Sciatic nerve (tissue), 2 donors: Measurements from ENCODE around the gene KLHL22. TPM values are rescaled to one million over a fixed set of nuclear protein-coding genes. Genes with fewer than 3 reads are reported as not detected.
"Not testable (repeated sequence)": the region's sequence is repeated elsewhere in the genome, so short reads cannot be mapped to it uniquely, and the experiment has no call there.

ENCODE experiments used
- ATAC-seq: fragments of 200-7000 bp; cut with Tn5 transposase; one replicate; pipeline ENCODE4 v1.9.1; 2020; ENCODE audit warnings: mild to moderate bottlenecking, moderate library complexity
- DNase-seq: peaks from one replicate; pipeline ENCODE4 v3.0.0-alpha.2; 2020; ENCODE audit warnings: low spot score
- intact Hi-C: fragments of 100-400 bp; cut with DNase I; formaldehyde crosslinking; loops from one replicate; pipeline ENCODE4 v1.14.2; 2022
- total RNA-seq: library from RNA; stranded (reverse); fragmentation: NEBNext Ultra II Directional; extraction: Animal tissue kit (Norgen Biotek cat#: 25700); gene quantifications from one replicate; pipeline ENCODE4 v1.2.1, GENCODE V29; 2021
- donor health status: DM: no; HTN: no; CAD: no.
- donor health status: DM: no; HTN: no; CAD: no.

The KLHL22 gene
- total RNA-seq, 1 donor from 2014 or later: 28.0 TPM

DNA sequence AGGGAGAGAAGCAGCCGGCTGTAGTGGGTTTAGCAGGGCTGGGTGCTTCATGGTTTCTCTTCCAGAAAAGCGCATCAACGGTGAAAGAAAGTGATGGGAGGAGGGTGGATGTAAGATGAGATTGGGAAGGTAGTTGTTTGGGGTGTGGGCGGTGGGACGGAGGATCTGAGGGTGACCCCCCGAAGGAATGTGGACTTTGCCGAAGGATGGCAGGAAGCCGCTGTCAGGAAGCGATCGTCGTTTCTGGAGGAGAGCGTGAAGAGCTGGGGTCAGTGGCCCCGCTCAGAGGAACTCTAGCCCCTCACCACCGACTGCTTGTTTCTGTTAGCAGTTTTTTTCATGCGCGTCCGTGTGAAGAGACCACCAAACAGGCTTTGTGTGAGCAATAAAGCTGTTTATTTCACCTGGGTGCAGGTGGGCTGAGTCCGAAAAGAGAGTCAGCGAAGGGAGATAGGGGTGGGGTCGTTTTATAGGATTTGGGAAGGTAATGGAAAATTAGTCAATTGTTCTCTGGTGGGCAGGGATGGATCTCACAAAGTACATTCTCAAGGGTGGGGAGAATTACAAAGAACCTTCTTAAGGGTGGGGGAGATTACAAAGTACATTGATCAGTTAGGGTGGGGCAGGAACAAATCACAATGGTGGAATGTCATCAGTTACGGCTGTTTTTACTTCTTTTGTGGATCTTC is 12.6 kb upstream of the KLHL22 start:
- peak; percentile 3 for ATAC-seq
- DNase-seq, intact Hi-C loops: not testable (repeated sequence)

DNA sequence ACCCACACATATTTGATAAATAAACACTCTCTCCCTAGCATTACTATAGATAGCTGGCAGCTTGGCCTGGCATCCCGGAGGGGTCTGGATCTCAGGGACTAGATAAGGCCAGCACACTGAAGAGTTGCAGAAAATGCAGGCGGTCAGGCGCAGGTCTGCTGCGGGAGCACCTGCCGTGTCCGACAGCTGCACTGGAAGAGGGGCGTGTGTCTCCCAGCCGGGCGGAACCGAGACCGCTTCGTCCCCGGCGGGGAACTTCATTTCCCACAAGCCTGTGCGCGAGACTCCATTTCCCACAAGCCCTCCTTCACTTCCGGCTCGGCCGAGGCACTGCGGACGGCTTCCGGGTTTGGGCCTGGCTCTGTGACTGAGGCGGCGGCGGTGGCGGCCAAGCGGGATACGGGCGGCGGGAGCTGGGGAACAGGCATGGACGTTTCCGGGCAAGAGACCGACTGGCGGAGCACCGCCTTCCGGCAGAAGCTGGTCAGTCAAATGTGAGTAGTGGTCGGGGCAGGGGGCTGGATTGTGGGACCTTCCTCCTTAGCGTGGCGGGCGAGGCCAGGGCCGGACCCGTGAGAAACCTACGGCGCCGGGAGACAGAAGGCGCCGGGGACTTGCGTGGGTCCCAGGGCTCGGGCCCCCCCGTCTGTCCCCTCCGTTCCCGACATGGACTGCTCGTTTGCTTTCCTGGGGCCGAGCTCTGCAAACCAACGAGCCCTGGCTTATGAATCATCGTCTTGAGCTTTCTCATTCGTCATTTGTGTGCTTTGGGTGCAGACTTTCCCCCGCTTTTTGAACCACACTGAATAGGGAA is 11.9 kb upstream of the KLHL22 start, which contains the start of gene MED15:
Gene MED15 (plus strand): TSS at position 358 of the 814 bp plus-strand sequence. CDS start 69 bp downstream, at position 427.
- intact Hi-C loops: no loop called here
- ATAC-seq (peak; percentile 97), DNase-seq (peak; percentile 93)

DNA sequence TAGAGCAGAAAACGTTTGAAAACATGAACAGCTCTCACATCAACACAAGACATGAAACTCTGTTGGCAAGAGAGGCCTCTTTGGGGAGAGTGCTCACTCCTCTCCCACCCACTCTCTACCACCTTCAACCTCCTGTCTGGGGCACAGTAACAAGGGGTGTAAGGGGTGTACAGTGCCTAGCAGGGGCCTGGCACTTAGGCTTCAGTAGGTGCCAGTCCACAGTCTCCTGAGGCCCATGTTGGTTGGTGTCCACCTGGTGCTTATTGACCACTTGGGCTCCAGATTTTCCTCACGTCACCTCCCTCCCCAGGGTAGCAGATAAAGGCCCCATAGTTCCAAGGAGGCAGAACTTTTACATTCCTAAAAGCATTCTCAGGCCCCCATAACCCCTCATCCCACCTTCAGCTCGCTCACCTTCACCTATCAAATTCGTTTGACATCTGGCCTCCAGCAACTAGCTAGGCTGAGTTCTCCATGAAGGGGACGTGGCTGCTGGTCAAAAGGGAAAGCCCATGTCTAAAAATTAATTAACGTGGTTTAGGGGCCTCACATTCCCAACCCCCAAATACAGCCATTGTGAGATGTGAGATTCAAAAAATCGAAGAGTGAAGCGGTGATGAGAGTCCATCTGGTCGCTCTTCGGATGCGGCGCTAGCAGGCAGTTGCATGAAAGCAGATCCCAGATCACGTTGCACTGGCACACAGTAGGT is 11.1 kb upstream of the KLHL22 start:
- intact Hi-C loops: no loop called here
- ATAC-seq: no peak
- DNase-seq: no peak

DNA sequence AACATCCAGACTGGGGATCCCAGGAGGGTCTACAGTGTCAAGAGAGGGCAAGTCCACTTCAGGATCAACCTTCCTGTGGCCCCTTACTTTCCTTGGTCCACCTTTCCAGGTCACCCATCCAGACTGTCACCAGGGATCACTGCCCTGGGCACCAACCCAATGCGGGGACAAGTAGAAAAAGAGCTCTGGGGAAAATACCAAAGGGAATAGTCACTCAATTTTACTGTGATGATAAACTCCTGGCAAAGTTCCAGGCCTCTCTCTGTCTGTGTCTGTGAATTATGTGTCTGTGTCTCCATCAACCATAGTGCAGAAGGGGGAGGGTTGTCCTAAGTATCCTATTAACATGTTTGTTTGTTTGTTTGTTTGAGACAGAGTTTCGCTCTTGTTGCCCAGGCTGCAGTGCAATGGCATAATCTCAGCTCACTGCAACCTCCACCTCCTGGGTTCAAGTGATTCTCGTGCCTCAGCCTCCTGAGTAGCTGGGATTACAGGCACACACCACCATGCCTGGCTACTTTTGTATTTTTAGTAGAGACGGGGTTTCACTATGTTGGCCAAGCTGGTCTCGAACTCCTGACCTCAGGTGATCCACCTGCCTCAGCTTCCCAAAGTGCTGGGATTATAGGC is 8.8 kb upstream of the KLHL22 start:
- DNase-seq, intact Hi-C loops, ATAC-seq: not testable (repeated sequence)

DNA sequence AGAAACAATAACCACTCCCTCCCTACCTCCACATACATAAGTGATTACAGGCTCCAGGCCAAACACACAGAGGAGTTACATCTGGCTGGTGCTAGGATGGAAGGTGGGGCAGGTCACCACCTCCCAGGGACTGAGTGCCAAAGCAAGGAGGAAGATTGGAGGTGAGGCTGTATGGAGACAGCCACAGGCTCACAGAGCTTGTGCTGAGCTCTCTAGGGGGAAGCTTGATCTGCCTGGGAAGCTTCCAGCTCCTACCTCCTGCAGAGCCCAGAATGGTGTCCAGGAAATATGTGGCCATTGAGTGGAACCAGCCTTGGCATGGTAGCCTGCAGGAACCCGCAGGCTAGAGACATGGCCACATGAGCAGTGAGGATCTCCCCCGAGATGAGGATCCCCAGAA is 8.2 kb upstream of the KLHL22 start:
- intact Hi-C loops: no loop called here
- DNase-seq (no peak), ATAC-seq (no peak)

DNA sequence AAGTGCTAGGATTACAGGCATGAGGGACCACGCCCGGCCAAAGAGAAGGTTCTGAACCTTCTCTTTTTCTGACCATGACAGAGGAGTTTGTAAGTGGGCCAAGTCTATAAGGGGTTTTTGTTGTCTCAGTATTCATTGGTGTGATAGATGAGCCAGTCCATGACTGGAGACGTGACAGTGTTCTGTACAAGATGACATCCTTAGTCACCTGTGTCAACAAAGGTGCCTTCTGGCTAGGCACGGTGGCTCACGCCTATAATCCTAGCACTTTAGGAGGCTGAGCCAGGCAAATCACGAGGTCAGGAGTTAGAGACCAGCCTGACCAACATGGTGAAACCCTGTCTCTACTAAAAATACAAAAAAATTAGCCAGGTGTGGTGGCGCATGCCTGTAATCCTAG is 4.2 kb upstream of the KLHL22 start:
- intact Hi-C loops: loop anchor here (10.0 kb wide), 1 partner anchor 75 kb away; no protein-coding TSS in a partner anchor
- DNase-seq (no peak), ATAC-seq (no peak)

DNA sequence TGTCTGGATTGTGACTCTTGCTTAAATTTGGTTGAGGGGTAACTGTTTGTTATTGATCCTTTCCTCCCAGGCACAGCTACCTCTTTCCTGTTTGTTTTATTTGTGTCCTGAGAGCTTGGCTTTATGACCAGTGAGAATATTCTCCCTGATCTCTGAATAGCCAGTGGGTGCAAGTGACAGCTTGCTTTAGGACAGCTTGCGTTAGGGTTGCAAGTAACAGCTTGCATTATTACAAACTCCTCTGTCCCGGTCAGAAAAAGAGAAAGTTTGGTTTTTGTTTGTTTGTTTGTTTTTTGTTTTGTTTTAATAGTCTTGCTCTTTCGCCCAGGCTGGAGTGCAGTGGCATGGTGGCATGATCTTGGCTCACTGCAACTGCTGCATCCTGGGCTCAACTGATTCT is 3.3 kb upstream of the KLHL22 start:
- intact Hi-C loops: loop anchor here (10.0 kb wide), 1 partner anchor 74 kb away; no protein-coding TSS in a partner anchor
- no peak for DNase-seq
- ATAC-seq: no peak

DNA sequence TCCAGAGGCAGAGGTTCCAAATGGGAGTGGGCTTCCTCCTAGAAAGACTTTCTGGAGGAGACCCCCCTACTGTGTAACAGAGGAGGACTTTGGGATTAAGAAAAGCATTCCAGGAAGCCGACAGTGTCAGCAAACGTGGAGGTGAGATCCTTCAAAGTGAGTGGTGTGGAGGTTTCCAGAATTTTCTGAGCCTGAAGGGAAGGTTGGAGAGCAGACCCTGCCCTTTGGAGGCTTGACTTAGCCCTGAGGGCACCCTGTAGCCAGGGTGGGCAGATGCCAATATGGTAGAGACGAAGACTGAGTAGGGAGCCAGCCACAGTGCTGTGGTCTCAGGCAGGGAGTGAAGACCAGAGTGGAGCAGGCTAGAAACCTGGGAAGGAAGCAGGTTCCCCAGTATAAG is 1.8 kb upstream of the KLHL22 start:
- DNase-seq (no peak), ATAC-seq (no peak)
- intact Hi-C loops: loop anchor here (10.0 kb wide), 1 partner anchor 73 kb away; no protein-coding TSS in a partner anchor

DNA sequence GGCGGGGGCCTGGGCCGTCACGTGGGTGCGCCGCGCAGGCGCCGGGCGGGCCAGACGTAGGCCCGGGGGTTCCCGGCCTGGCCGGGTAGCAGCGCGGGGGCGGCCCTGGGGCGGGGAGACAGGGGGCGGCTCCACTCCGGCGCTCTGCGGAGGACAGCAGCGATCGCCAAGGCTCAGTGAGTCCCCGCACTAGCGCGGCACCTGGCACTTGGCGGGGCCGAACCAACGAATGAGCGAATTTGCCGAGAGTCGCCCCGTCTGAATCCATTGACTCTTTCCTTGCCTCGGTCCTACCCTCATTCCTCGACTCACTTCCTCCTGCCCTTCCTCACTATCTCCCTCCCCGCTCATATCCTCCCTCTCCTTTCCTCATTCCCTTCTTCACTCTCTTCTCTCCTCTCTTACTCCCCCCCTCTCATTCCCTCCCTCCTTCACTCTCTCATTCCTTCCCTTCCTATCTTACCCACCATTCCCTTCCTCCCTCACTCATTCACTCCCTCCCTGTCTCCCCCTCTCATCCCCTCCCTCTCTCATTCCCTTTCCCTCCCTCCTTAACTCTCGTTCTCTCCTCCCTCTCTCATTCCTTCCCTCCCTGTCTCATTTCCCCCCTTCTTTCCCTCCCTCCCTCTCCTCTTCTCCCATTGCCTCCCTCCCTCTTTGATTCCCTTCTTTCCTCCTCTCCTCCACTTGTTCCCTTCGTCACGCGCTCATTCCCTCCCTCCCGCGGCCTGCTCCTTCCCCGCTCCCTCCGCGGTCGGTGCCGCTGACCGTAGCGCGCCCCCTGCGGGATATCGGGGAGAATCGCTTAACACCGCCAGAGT is 476 bp upstream of the KLHL22 start:
- intact Hi-C loops: loop anchor here (10.0 kb wide), 1 partner anchor 71 kb away; no protein-coding TSS in a partner anchor
- peak; percentile 95 for DNase-seq
- peak; percentile 96 for ATAC-seq

DNA sequence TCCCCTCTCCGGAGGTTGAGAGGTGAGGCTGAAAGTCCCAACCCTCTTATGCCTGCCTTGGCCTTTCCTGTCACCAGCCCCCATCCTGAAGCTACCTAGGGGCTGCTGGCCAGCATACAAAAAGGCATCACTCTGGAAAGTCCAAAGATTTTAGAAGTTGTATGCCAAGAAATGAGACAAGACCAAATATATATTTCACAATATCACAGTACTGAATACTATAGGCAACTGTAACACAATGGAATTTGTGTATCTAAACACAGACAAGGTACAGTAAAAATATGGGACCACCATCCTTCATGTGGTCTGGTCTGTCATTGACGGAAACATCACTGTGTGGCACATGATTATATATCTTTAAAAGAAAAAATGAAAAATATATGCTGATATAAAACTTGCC is 4.2 kb downstream of the KLHL22 start:
- DNase-seq (no peak), ATAC-seq (no peak)
- intact Hi-C loops: loop anchor here (10.0 kb wide), 1 partner anchor 67 kb away; no protein-coding TSS in a partner anchor

DNA sequence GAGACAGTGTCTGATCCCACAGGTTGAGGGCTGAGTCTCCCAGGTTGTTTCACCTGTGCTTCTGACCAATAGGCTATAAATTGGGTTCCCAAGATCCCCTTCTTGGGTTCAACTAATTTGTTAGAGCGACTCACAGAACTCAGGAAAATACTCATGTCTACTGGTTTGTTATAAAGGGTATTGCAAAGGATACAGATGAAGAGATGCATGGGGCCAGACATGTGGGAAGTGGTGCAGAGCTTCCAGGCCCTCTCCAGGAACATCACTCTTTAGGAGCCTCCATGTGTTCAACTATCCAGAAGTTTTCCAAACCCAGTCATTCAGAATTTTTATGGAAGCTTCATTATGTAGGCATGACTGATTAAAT is 4.7 kb downstream of the KLHL22 start:
- intact Hi-C loops: loop anchor here (10.0 kb wide), 1 partner anchor 66 kb away; no protein-coding TSS in a partner anchor
- ATAC-seq (no peak), DNase-seq (no peak)

DNA sequence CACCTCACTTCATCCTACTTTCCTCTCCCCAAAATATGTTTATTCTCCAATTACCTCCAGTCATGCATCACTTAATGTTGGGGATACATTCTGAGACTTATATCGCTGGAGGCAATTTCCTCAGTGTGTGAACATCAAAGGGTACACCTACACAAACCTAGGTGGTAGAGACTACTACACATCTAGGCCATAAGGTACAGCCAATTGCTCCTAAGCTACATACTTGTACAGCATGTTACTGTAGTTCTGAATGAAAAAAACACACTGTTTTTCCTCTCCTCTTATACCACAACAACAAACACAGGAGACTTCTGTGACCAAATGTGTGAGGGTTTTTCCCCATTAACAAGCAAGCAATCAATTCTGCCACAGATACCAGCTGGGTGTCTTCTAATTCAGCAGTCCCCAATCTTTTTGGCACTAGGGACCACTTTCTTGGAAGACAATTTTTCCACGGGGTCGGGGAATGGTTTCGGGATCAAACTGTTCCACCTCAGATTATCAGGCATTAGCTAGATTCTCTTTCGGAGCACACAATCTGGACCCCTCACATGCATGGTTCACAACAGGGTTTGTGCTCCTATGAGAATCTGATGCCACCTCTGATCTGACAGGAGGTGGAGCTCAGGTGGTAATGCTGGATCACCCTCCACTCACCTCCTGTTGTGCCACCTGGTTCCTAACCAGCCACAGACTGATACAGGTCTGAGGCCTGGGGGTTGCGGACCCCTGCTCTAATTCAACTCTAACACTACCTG is 5.2 kb downstream of the KLHL22 start:
- intact Hi-C loops: loop anchor here (10.0 kb wide), 1 partner anchor 66 kb away; no protein-coding TSS in a partner anchor
- DNase-seq (no peak), ATAC-seq (no peak)

DNA sequence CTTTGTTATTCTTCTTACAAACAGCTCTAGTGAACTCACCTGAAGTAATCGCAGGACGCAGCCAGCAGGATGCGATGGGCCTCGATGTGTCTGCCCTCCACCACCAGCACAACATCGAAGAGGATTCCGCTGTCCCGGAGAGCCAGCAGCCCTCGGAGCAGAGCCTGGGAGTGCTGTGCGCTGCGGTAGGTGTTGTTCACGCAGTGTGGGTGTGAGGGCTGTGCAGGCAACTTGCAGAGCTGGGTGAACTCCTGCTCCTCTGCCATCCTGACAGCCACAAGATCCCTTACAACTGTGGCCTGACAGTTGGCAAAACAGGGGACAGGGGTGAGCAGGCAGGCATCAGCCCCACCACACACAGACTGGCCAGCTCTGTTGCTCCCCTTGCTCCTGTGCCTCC is 6.6 kb downstream of the KLHL22 start:
- ATAC-seq (no peak), DNase-seq (no peak)
- intact Hi-C loops: no loop called here

DNA sequence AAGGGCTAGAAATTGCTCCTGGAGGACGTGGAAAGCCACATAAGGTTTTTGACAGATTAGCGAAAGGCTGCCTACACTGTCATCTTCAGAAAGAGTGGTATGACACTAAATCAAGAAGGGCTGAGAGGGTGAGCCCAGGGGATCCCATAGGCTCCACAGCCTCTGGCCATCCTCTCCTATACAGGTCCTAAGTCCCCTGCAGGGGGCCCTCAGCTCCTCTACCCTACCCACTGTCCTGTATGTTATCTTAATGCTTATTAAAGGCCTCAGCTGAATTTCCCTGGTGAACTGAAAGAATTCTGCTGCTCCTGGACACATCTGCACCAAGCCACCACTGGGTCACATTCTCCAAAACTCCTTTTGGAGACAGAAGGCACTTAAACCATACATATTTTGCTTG is 7.9 kb downstream of the KLHL22 start:
- ATAC-seq (no peak), DNase-seq (no peak)
- intact Hi-C loops: no loop called here

DNA sequence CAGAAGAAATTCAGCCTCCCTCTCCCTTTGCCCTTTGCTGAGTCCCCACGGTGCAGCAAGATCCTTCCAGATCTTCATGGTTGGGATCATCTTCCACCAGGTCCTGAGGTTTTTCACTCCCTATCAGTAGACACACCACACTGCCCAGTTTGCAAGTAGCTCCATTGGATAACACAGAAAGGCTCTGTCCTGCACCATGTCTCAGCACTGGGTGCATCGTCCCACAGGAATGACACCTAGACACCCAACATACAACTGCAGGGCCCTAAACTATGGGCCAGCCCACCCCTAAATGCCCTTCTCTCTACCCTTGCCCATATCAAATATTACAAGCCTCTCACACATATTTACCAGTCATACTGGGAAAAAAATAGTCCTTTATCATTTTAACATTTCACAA is 9.4 kb downstream of the KLHL22 start:
- no peak for DNase-seq
- no peak for ATAC-seq
- intact Hi-C loops: no loop called here

DNA sequence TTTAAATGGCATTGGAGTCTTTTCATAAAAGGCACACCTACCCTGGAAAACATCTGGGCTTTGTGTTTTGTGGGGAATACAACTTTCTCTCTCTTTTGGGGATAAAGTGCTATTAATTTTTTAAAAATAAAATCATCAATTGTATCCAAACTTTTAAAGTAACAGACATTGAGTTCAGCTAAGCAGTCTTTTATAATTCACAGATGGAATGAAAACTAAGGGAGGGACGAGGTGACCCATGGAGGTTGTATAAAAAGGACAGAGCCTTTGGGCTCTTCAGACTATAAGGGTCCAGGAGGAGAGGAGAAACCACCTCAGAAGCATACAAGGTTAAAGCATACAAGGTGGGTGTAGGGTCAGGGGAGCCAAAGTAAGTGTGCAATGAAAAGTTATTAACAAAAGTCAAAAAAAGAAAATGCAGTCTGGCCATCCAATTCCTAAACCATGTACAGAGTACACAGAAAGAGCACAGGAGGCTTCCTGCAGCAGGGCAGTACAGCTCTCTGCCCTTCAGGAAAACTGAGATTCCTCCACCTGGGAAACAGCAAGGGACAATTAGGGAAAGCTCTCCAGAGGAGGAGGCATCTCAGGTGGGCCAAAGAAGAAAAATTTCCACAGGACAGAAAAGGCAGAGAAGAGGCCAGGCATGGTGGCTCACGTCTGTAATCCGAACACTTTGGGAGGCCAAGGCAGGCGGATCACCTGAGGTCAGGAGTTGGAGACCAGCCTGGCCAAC is 10.5 kb downstream of the KLHL22 start:
- ATAC-seq (no peak), DNase-seq (no peak)
- intact Hi-C loops: no loop called here

DNA sequence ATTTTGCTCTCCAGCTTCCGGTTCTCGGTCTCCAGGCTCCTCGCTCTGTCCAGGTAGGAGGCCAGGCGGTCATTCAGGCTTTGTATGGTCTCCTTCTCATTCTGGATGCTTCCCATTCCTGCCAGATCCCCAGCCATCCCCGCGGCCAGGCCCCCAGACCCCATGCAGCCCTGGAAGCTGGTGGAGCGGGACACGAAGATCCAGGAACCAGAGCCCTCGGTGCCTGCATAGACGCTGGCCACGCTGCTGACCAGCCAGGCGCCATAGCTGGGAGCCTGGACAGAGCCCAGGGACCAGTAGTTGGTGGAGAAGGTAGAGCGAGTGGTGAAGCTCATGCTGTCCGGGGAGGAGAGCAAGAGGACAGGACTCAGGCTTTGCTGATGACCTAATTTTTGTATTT is 11.8 kb downstream of the KLHL22 start:
- no peak for ATAC-seq
- DNase-seq: no peak
- intact Hi-C loops: no loop called here
